Astrocyte (in vitro differentiated cells and primary cell): Measurements from ENCODE around the gene UHRF1.

ENCODE experiments used
- EZH2 ChIP-seq: IDR thresholded peaks from 2 replicates; pipeline ENCODE4 v1.6.1; 2012; ENCODE audit warnings: mild to moderate bottlenecking, low read length, inconsistent platforms; ENCODE audit not compliant: insufficient read depth
- TF ChIP-seq, protein P1 (sequence below): IDR thresholded peaks from 2 replicates; pipeline ENCODE4 v1.5.1; 2011; ENCODE audit warnings: low read depth, mild to moderate bottlenecking, inconsistent platforms, low read length, moderate library complexity; ENCODE audit not compliant: insufficient read depth

DNA sequence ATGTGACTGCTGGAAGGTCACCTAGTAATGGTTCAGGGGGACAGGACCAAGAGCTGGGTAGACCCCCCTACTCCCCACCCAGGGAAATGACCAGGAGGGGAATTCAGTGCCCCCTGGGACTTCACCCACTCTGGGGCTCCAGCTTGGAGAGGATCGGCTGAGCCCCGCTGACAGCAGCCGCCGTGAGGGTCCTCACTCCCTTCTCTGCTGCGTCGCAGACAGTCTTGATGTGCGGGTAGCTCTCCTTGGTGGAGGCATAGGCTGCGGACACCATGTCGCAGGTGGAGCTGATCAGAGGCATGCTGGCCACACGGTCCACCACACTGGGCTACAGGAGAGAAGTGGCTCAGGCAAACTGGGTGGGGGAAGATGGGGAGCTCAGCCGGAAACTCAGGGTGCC lies 49.6 kb upstream of the UHRF1 start:
- TF ChIP-seq EZH2: no peak
- TF ChIP-seq, protein P1, sequence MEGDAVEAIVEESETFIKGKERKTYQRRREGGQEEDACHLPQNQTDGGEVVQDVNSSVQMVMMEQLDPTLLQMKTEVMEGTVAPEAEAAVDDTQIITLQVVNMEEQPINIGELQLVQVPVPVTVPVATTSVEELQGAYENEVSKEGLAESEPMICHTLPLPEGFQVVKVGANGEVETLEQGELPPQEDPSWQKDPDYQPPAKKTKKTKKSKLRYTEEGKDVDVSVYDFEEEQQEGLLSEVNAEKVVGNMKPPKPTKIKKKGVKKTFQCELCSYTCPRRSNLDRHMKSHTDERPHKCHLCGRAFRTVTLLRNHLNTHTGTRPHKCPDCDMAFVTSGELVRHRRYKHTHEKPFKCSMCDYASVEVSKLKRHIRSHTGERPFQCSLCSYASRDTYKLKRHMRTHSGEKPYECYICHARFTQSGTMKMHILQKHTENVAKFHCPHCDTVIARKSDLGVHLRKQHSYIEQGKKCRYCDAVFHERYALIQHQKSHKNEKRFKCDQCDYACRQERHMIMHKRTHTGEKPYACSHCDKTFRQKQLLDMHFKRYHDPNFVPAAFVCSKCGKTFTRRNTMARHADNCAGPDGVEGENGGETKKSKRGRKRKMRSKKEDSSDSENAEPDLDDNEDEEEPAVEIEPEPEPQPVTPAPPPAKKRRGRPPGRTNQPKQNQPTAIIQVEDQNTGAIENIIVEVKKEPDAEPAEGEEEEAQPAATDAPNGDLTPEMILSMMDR: no peak
